Sigmoid colon (tissue), 7 donors: ENCODE measurements around the gene HS3ST4. TPM values are rescaled to one million over a fixed set of nuclear protein-coding genes. Genes with fewer than 3 reads are reported as not detected.

Source experiments
- DNase-seq: peaks from one replicate; pipeline ENCODE4 v3.0.0-alpha.2; 2019
- H3K27ac ChIP-seq, 4 donors: fragments of 200-600 bp; sonication (generic); one replicate each; pipeline ENCODE4 v1.5.1; 2016 to 2019; ENCODE audit warnings: mild to moderate bottlenecking in 1 of 4
- H3K27me3 ChIP-seq, 3 donors: fragments of 200-600 bp; sonication (generic); one replicate each; pipeline ENCODE4 v1.5.1; 2019; ENCODE audit warnings: mild to moderate bottlenecking in 1 of 3
- H3K36me3 ChIP-seq, 4 donors: fragments of 200-600 bp; sonication (generic); one replicate each; pipeline ENCODE4 v1.5.1; 2016 to 2019
- H3K4me1 ChIP-seq, 4 donors: fragments of 200-600 bp; sonication (generic); one replicate each; pipeline ENCODE4 v1.5.1; 2017 to 2019
- H3K4me3 ChIP-seq, 4 donors: fragments of 200-600 bp; sonication (generic); one replicate each; pipeline ENCODE4 v1.5.1; 2017 to 2019; ENCODE audit warnings: mild to moderate bottlenecking in 2 of 4, moderate library complexity in 1 of 4
- H3K9me3 ChIP-seq, 4 donors: fragments of 200-600 bp in 3 of 4; sonication (generic) in 3 of 4; one replicate each; pipeline versions ENCODE4 v1.5.1 to v1.6.1; 2013 to 2019
- CTCF ChIP-seq, 4 experiments: fragments of 450-650 bp in 3 of 4; fragments of 200-600 bp in 1 of 4; IDR thresholded peaks; one replicate each; pipeline ENCODE4 v1.5.1; 2016 to 2019; ENCODE audit warnings: antibody characterized with exemption in 4 of 4, mild to moderate bottlenecking in 3 of 4, moderate library complexity in 2 of 4
- EP300 ChIP-seq, 4 donors: sonication (generic); formaldehyde crosslinking; IDR thresholded peaks; one replicate each; pipeline ENCODE4 v1.6.1; 2017; ENCODE audit warnings: antibody characterized with exemption in 4 of 4
- POLR2A ChIP-seq, 2 donors: fragments of 450-650 bp; IDR thresholded peaks; one replicate each; pipeline ENCODE4 v1.6.1; 2016; ENCODE audit warnings: antibody characterized with exemption in 2 of 2, mild to moderate bottlenecking in 2 of 2, moderate library complexity in 2 of 2
- POLR2AphosphoS5 ChIP-seq, 4 donors: sonication (generic); formaldehyde crosslinking; IDR thresholded peaks; one replicate each; pipeline ENCODE4 v1.6.1; 2017; ENCODE audit warnings: antibody characterized with exemption in 4 of 4
- WGBS, 2 donors: extraction: QIAGEN DNeasy Blood & Tissue Kit; methylation state at CpG; one replicate each; pipeline ENCODE4 v1.1.7; 2013; 5-methylcytosine and 5-hydroxymethylcytosine counted together
- intact Hi-C: fragments of 100-400 bp; cut with DNase I; formaldehyde crosslinking; loops from one replicate; pipeline ENCODE4 v1.15.1; 2023
- polyA plus RNA-seq, 3 donors: library from polyadenylated mRNA; stranded (reverse); fragments of 200-250 nt; gene quantifications; one replicate each; pipeline ENCODE4 v1.2.3, GENCODE V29; 2013
- total RNA-seq, 4 donors: library from RNA; depleted of rRNA; stranded (reverse); fragments of >200 nt; gene quantifications; one replicate each; pipeline ENCODE4 v1.1.0, GENCODE V29; 2016
- donor health status: healthy with polysubstance abuse.
- donor health status: Bipolar disorder and iron deficiency.
- donor health status: healthy.

HS3ST4 gene
- total and polyA plus RNA-seq, 7 donors: 0.07 to 0.14 TPM; not detected in 5

DNA sequence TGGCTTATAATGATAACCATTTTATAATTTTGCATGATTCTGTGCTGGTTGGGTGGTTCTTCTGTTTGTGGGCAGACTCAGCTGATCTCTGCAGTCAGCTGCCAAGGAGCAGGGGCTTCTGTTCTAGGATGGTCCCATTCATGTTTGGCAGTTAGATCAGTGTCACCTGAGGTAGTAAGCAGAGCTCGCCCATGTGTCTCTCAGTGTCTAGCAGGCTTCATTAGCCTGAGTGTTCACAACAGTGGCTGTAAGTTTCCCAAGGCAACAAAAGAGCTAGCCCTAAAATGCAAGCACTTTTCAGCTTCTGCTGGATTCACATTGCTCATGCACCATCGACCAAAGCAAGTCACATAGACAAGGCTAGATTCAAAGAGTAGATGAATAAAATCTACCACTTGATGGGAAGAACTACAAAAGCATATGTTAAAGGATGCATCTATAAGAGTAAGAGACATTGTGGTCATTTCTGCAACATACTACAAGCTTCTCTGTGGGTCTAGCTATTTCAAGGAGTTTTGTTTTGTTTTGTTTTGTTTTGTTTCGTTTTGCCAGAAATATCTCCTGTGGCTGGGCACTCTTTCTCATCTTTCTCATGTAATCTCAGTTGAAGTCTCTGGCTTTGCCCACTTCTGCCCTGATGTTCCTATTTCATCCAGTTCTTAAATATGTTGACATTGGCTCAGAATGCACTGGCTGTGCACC, 180.8 kb downstream of the HS3ST4 start:
- Histone ChIP-seq H3K27ac (no peak overlapping the region), H3K4me3 (no peak overlapping the region), H3K36me3 (no peaks in the 10 kb centered on the region), H3K9me3 (no peaks in the 10 kb centered on the region), H3K4me1 (no peaks in the 10 kb centered on the region), H3K27me3 (no peaks in the 10 kb centered on the region)
- TF ChIP-seq EP300 (IDR thresholded peaks at IDR 0.05): no peak
- TF ChIP-seq POLR2A (IDR thresholded peaks at IDR 0.05): no peak
- no peak for TF ChIP-seq POLR2AphosphoS5 (IDR thresholded peaks at IDR 0.05)
- TF ChIP-seq CTCF (IDR thresholded peaks at IDR 0.05): no peak
- no peak for DNase-seq
- intact Hi-C loops: no loop called here
- 61 to 81% methylated on average over 3 of the region's 3 CpGs for WGBS, 2 donors

GRCh38 chr16:25874196-25874595, 182.4 kb downstream of the HS3ST4 start:
- H3K36me3 ChIP-seq: no peaks in the 10 kb centered on the region
- H3K27me3 ChIP-seq: no peaks in the 10 kb centered on the region
- no peaks in the 10 kb centered on the region for H3K4me1 ChIP-seq
- no peak for TF ChIP-seq CTCF (IDR thresholded peaks at IDR 0.05)
- no peak for TF ChIP-seq POLR2A (IDR thresholded peaks at IDR 0.05)
- TF ChIP-seq EP300 (IDR thresholded peaks at IDR 0.05): no peak
- no peak for TF ChIP-seq POLR2AphosphoS5 (IDR thresholded peaks at IDR 0.05)
- no peak overlapping the region for H3K4me3 ChIP-seq
- DNase-seq: no peak
- no peak overlapping the region for H3K27ac ChIP-seq
- H3K9me3 ChIP-seq: no peaks in the 10 kb centered on the region
- intact Hi-C loops: no loop called here

- Histone ChIP-seq H3K36me3 (no peaks in the 10 kb centered on the region), H3K4me1 (no peaks in the 10 kb centered on the region), H3K9me3 (no peaks in the 10 kb centered on the region), H3K4me3 (no peak overlapping the region), H3K27me3 (no peaks in the 10 kb centered on the region), H3K27ac (no peak overlapping the region)
- no peak for TF ChIP-seq POLR2A (IDR thresholded peaks at IDR 0.05)
- no peak for TF ChIP-seq CTCF (IDR thresholded peaks at IDR 0.05)
- no peak for TF ChIP-seq POLR2AphosphoS5 (IDR thresholded peaks at IDR 0.05)
- no peak for TF ChIP-seq EP300 (IDR thresholded peaks at IDR 0.05)
- no peak for DNase-seq
- intact Hi-C loops: no loop called here
- WGBS, 2 donors: 89 to 94% methylated on average over 1 of the region's 1 CpG
These were observed 184.3 kb downstream of the HS3ST4 start for GRCh38 chr16:25875956-25876598.

DNA sequence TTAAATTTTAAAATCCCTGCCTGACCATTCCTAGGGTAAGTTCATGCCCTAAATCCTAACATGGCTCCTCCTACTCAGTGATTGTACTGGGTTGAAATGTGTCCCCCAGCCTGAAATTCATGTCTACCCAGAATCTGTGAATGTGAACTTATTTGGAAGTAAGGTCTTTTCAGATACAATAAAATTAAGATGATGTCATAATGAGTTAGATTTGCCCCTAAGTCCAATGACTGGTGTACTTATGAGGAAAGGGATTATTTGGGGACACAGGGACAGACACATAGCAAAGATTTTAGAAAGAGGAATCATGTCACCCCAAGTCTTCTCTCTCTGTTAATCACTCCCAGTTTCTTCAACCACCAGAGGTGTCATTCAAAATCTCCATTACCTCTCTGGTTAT, 185.3 kb downstream of the HS3ST4 start:
- H3K4me3 ChIP-seq: no peak overlapping the region
- no peaks in the 10 kb centered on the region for H3K27me3 ChIP-seq
- H3K4me1 ChIP-seq: no peaks in the 10 kb centered on the region
- TF ChIP-seq EP300 (IDR thresholded peaks at IDR 0.05): no peak
- TF ChIP-seq POLR2AphosphoS5 (IDR thresholded peaks at IDR 0.05): no peak
- no peak for TF ChIP-seq CTCF (IDR thresholded peaks at IDR 0.05)
- no peak for TF ChIP-seq POLR2A (IDR thresholded peaks at IDR 0.05)
- no peak overlapping the region for H3K27ac ChIP-seq
- DNase-seq: no peak
- H3K9me3 ChIP-seq: no peaks in the 10 kb centered on the region
- no peaks in the 10 kb centered on the region for H3K36me3 ChIP-seq
- intact Hi-C loops: no loop called here
